GM12801 (cell line): ENCODE measurements around the gene TAB2.

Source experiments
- TF ChIP-seq, protein P1 (sequence below): IDR thresholded peaks from one replicate; pipeline ENCODE4 v1.5.1; 2011; ENCODE audit warnings: control low read depth; ENCODE audit not compliant: insufficient read length; ENCODE audit errors: extremely low read depth

The TAB2 gene

GRCh38 chr6:149320796-149321195, 3.3 kb downstream of the TAB2 start:
- TF ChIP-seq, protein P1, sequence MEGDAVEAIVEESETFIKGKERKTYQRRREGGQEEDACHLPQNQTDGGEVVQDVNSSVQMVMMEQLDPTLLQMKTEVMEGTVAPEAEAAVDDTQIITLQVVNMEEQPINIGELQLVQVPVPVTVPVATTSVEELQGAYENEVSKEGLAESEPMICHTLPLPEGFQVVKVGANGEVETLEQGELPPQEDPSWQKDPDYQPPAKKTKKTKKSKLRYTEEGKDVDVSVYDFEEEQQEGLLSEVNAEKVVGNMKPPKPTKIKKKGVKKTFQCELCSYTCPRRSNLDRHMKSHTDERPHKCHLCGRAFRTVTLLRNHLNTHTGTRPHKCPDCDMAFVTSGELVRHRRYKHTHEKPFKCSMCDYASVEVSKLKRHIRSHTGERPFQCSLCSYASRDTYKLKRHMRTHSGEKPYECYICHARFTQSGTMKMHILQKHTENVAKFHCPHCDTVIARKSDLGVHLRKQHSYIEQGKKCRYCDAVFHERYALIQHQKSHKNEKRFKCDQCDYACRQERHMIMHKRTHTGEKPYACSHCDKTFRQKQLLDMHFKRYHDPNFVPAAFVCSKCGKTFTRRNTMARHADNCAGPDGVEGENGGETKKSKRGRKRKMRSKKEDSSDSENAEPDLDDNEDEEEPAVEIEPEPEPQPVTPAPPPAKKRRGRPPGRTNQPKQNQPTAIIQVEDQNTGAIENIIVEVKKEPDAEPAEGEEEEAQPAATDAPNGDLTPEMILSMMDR = no peak

DNA sequence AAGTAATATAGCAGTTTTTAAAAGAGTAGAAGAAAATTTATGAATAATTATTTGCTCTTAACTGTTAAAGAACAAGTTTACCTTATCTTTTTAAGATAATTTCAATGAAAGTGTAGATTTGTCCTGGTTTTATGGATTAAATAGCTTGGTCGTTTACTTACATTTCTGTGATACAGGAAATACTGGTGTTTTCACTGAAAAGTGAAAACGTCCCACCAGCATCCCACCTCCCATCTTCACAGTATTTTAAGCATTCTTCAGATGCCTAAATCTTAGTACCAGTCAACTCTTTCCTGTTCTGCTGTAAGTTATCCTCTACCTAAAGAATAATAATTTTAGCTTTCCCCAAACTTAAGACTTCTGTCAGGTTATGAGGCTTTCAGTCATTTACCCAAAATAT, 5.8 kb downstream of the TAB2 start:
- TF ChIP-seq, protein P1 = no peak

DNA sequence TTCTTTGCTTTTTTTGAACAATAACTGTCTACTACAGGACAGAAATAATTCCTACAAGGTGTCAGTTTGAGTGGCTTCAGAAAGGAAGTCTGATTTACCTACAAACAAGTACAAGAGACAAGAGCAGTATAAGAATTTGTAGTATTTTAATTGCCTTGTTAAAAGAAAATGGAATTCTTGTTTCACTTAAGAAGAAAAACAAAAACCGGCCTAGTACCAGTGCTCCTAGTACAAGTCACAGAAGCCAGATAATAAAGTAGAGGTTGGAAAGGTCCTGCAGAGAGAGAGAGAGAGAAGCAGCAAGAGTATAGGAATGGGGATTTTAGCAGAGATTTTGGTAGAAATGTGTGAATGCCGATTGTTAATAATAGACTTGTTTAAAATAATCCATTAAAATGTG, 6.4 kb downstream of the TAB2 start:
- TF ChIP-seq, protein P1 = no peak

DNA sequence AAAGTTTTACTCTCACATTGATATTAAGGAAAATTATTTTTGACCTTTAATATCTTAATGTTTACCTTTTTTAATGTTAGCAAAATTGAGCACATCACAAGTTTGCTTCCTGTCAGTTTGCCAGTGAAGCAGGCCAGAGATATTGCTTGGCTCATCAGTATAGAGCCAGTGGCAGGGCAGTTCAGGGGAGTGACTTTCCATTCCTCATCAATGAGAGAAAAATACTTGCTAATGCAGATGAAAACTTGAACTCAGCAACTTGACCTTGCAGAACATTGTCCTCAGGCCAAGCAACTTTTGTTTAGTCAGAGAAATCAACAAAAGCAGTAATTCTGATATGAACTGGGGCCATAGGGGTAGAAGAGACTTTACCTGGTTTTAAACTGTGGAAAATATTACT, 6.9 kb downstream of the TAB2 start:
- TF ChIP-seq, protein P1 = no peak

GRCh38 chr6:149325648-149326236, 8.2 kb downstream of the TAB2 start:
- TF ChIP-seq, protein P1 = no peak

DNA sequence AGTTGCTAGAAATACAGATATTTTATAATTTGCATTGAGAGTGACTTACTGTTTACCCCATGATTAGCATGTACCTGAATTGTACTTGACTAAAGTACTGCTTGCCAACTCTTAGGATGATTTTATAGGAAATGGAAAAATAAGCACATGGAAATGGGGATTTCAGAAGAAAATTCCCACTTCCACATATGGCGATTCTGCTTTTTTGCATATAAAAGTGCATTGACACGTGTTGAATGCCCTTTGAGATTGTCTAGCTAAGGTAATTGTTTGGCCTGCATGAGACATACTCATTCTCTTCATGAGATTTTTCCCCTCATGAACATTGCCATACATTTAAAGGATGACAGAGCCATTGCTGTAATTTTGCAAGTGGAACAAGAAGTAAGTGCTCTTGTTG, 10.1 kb downstream of the TAB2 start:
- TF ChIP-seq, protein P1 = no peak

- TF ChIP-seq, protein P1 = no peak
Measured at GRCh38 chr6:149328083-149328482, 10.6 kb downstream of the TAB2 start.

DNA sequence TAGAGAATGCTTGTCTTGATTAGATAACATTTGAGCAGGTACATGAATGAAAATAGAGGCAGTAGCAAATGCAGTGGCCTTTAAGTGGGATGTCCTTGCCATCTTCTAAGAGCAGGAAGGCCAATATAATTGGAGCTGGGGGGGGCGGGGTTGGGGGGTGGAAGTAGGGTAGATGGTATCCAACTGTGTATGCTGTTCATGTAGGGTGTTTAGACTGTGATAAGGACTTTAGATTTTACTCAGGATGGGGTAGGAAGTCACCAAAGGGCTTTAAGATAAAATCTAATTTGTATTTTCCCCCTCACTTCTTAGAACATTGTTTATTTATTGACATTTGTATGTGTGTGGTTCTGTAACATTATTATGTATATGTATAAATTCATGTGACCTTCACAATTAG, 12.0 kb downstream of the TAB2 start:
- TF ChIP-seq, protein P1 = no peak
